ENCODE data around the gene ZFP1.

GRCh38 chr16:75106351-75107274 is 41.7 kb upstream of the ZFP1 start:
- no peak for TF ChIP-seq POLR2AphosphoS5 (IDR thresholded peaks at IDR 0.05)
- no peak for TF ChIP-seq CTCF (IDR thresholded peaks at IDR 0.05)

Measured in breast epithelium (tissue), 3 donors.